Measurements from ENCODE around the gene CEMP1.
"Not testable (repeated sequence)": the region's sequence is repeated elsewhere in the genome, so short reads cannot be mapped to it uniquely, and the experiment has no call there.

GRCh38 chr16:2568573-2568972 is 37.4 kb upstream of the CEMP1 start:
- TF ChIP-seq, protein P1, sequence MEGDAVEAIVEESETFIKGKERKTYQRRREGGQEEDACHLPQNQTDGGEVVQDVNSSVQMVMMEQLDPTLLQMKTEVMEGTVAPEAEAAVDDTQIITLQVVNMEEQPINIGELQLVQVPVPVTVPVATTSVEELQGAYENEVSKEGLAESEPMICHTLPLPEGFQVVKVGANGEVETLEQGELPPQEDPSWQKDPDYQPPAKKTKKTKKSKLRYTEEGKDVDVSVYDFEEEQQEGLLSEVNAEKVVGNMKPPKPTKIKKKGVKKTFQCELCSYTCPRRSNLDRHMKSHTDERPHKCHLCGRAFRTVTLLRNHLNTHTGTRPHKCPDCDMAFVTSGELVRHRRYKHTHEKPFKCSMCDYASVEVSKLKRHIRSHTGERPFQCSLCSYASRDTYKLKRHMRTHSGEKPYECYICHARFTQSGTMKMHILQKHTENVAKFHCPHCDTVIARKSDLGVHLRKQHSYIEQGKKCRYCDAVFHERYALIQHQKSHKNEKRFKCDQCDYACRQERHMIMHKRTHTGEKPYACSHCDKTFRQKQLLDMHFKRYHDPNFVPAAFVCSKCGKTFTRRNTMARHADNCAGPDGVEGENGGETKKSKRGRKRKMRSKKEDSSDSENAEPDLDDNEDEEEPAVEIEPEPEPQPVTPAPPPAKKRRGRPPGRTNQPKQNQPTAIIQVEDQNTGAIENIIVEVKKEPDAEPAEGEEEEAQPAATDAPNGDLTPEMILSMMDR (IDR thresholded peaks at IDR 0.05), result not testable (repeated sequence)
- not testable (repeated sequence) for TF ChIP-seq POLR2A (IDR thresholded peaks at IDR 0.05)

Data from body of pancreas (tissue), 4 donors.